HG03378 (cell line): ENCODE measurements around the gene COQ9.
"Not testable (repeated sequence)": the region's sequence is repeated elsewhere in the genome, so short reads cannot be mapped to it uniquely, and the experiment has no call there.

Experiments
- ATAC-seq: cut with Tn5 transposase; IDR thresholded peaks from one replicate; pipeline ENCODE4 v1.9.1; 2021; ENCODE audit warnings: mild to moderate bottlenecking, moderate library complexity; ENCODE audit not compliant: unreplicated experiment

COQ9 gene

DNA sequence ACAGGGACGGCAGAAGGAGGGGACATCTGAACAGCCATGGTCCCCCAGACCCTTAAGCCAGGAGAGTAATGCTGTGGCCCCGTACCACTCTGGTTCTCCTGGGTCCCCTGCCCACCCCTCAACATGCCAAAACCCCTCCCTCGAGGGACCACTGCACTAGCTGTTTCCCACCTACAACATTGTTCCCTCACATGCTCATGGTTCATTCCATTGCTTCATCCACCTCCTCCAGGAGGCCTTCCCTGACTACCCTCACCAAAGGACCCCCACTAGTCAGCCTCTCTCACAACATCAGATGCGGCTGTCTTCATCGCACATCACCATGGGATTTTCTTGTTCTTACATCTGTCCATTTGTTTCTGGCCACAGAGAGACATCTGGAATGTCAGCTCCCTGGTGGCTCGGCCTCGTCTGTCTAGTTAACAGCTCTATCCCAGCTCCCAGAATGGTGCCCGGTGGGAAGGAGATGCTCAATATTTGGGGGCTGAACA lies 37.3 kb downstream of the COQ9 start:
- no peak for ATAC-seq

DNA sequence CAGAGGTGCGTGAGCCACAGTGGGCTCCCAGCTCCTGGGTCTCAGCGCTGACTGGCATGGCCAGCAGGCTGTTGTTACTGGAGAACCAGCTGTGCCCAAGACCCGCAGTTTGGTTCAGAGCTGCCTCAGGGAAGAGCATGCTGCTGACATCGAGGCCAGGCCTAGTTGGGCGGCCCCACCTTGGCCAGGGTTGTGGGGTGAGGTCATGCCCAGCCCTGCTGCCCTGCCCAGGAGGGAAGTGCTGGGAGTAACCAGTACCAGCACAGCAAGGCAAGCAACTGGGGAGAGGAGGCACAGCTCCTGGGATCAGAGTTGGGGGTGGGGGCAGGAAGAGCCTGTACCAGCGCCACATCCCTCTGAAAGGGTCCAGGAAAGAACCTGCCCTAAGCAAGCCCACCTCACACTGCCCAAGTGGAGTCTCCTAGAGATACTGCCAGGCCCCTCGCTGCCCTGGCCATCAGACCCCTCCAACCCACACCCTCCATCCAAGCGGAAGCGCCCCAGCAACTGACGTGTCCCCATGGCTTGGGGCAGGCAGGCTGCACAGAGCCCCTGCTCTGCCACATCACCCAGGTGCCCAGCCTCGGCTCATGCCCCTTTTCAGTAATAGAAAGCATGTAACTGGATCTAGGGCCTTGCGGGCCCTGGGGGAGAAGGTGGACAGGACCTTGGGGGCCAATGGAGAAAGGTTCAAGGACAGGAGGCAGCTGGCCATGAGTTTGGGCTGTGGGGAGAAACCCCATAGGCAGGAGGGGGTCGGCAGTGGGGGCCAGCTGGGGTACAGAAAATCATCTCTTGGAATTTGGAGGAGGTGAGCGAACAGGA lies 38.0 kb downstream of the COQ9 start:
- no peak for ATAC-seq

DNA sequence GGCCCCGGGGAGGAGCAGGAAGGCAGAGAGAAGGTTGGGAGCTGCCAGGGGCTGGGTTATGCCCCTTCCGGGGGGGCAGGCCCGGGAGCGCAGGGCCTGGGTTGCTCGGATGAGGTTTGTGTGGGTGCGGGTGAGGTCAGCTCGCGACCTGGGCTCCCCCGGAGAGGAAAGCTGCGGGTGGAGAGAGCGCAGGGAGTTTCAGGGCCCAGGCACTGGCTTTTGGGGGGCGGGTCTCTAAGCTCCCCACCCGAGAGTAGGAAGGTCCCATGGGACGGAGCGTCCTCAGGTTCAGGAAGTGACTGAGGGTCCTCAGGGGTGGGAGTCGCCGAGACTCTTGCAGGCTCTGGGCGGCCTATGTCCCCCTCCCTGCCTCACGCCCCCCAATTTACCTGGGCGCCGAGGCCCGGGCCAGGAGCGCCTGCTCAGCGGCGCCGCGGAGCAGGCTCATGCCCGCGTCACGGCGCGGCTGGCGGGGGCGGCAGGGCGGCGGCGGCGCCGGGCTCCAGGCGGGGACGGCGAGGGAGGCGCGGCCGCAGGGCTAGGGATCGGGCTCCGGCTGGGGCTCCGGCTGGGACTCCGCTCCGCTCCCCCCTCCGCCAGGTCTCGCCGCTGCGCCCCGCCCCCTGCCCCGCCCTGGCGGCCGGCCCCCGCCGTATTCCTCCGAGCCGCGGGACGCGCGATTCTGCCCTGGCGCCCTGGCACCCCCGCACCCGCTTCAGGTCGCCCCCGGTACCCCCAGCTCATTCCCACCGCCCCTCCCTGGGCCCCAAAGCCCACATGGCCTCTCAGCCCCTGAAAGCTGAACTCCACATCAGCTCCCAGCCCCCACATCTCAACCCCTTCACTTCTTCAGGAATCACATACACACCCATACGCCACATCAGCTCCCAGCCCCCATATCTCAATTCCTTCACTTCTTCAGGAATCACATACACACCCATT lies 38.9 kb downstream of the COQ9 start, which contains the start of gene DOK4:
Gene DOK4 (minus strand): TSS at position 578 of the 942 bp plus-strand sequence. CDS start 6,986 bp downstream, outside the sequence.
- peak; percentile 49 for ATAC-seq

DNA sequence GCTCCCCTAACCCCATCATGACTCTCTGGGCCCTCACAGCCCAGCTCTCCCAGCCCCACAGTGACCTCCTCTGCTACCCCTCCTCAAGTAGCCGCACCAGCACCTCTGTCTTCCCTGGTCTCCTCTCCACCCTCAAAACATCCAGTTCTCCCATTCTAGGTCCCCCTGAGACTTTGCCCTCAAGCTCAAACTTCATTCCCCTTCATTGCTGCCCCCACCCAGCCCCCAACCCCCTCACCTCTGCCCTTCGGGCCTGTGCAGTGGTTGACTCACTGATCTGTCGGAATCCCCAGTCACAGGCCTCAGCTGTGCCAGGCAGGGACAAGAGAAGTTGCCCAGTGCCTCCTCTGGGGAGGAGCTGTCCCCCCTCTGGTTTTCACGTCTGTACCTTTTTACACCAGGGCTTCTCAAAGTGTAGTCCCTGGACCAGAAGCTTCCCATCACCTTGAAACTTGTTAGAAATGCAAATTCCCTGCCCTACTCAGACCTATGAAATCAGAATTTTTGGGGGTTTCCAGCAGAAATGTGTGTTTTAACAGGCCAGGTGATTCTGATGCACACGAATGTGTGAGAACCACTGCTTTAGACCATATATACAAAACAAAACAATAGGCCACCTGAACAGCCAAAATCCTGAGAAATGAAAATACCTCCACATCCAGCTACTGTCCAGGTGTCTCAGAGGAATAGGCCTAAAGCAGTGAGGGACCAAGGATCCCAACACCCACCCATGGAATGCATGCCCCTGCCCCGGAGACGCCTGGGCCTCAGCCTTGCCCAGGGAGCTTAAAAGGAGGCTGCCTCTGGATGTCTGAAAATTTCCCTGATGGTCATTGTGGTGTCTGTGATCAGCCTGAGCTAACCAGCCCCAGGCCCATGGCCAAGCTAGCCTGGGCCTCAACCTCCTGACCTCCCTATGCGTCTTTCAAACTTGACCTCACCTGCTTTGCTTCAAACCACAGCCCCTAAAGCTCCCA lies 39.9 kb downstream of the COQ9 start:
- ATAC-seq = no peak

DNA sequence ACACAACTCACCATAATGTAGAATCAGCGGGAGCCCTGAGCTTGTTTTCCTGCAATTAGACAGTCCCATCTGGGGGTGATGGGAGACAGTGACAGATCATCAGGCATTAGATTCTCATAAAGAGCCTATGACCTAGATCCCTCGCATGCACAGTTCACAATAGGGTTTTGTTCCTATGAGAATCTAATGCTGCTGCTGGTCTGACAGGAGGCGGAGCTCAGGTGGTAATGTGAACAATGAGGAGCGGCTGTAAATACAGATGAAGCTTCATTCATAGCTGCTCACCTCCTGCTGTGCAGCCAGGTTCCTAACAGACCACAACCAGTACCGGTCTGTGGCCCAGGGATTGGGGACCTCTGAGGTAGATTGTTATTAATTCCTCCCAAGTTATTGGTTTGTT lies 42.0 kb downstream of the COQ9 start:
- ATAC-seq = no peak

DNA sequence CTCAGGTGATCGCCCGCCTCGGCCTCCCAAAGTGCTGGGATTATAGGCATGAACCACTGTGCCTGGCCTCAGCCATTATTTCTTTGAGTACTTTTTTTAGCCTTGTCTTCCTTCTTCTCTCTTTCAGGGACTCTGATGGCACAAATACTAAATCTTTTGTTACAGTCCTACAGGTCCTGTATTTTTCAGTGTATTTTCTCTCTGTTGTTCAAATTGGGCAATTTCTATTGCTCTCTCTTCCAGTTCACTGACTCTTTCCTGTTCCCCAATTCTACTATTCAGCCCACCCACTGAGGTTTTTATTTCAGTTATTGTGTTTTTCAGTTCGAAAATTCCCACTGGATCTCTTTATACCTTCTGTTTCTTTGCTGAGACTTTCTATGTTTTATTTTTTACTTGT lies 46.5 kb downstream of the COQ9 start:
- no peak for ATAC-seq

DNA sequence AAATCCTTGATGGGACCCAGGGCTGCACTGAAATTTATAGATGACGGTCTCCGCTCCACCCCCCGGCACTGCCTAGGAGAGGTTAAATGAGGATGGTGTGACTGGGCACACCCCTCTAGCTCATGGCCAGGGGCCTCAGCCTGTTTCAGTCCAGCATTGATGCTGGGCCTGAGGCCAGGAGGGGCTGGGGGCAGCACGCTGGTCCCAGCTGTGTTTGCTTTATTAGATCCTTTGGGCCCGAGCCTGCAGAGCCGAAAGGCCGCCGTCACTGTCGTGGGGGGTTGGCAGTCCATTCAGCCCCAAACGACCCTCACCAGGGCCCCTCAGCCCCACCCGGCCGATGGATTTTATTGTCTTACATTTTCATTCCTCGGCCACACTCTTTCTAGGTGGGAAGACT lies 49.8 kb downstream of the COQ9 start:
- ATAC-seq = no peak

DNA sequence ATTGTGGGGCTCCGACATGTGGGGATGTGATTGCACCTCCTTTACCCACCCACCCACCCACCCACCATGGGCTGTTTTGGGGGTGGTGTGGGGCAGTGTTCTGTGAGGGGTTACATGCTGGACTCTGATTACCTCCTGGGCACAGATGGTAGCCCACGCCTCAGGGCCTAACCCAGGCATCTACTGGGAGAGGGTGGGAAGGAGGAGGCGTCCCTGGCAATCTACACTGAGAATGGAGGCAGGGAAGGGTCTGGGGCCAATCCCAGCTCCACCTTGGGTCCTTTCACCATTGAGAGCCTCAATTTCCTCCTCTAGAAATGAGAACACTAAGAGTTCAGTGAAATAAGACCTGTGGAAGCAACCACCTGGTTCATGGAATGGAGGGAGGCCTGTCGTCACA lies 50.8 kb downstream of the COQ9 start:
- no peak for ATAC-seq

DNA sequence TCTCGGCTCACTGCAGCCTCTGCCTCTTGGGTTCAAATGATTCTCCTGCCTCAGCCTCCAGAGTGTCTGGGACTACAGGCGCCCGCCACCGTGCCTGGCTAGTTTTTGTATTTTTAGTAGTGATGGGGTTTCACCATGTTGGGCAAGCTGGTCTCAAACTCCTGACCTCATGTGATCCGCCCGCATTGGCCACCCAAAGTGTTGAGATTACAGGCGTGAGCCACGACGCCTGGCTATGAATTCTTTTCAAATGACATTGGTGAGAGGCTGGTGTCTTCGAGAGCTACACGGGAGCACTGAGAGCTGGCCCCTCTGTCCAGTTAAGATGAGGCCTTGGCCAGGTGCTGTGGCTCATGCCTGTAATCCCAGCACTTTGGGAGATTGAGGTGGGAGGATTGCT lies 52.7 kb downstream of the COQ9 start:
- not testable (repeated sequence) for ATAC-seq

DNA sequence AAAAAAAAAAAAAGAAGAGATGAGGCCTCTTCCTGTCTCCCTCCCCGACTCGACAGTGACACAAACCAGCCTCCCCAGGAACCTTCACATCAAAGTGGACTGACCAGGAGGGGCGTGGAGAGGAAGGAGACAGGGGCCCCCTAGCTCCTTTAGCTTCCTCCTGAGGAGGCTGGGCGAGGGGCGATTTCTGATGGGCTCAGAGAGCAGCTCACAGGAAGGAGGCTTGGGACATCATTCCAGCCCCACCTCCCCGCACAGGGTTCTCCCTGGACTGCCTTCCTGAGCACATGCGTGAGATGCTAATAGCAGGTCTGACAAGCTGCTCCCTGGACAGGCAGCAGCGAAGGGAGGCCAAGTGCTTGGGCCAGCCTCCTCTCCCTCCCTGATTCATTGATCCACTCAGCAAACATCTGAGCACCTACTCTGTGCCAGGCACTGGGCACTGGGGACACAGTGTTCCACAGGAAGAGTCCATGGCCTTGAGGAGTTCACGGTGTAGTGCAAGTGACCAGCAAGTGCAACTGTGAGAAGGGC lies 53.4 kb downstream of the COQ9 start:
- no peak for ATAC-seq

DNA sequence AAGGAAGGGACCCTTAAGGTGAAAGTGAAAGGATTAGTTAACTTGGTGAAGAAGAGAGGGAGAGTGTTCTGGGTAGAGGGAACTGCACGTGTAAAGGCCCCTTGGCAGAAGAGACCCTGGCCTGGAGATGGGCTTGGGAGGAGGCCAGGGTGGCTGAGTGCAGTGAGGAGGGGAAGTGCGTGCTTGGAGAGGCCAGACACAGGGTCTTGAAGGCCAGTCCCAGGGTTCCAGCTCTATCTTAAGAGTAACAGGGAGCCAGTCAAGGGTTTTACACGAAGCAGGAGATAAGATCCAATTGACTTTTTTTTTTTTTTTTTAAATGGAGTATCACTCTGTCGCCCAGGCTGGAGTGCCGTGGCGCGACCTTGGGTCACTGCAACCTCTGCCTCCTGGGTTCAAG lies 54.2 kb downstream of the COQ9 start:
- ATAC-seq = no peak

DNA sequence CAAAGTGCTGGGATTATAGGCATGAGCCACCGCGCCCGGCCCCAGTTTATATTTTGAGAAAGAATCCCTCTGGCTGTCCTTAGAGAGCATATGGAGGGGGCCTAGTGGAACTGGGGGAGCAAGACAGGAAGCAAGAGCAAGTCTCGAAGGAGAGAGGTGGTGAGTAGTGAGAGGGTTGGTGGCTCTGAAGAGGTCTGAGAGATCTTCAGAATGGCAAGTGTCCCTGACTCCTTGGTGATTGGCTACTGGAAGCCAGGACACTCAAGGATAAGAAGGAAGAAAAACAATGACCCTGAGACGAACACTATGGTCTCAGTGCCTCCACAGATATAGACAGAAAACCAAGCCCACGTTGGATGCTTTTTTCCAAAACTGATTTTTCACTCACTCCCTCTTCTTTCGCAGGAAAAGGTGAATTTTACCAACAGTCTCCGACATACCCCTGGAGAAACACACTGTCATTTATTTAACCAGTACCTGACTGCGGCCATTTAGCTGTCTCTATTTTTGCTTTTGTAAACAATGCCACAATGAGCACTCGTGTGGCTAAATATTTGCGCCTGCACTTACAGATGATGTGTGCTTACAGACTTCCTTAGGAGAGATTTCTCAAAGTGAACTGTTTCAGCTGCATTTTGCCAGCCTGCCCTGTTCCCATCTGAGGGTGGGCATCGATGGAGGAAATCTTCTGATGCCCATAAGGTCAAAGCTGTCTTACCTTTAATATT lies 54.9 kb downstream of the COQ9 start:
- ATAC-seq = no peak

DNA sequence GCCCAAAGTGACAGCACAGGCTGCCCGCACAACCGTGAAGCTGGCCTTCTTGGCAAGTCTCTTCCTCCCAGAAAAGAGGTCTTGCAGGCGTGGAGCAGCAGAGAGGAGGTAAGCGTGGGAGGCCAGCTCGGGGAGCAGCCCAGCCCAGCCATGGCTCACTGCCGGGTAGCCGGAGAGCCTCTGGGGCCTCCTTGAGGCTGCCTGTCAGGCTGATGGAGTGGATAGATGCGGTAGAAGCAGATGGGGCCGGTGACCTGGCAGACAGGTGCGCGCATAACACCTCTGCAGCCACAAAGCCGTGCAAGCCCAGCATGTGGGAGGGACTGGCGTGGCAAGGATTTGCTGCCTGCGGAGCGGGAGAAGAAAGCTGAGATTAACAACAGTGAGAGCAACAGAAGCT lies 56.1 kb downstream of the COQ9 start:
- no peak for ATAC-seq

DNA sequence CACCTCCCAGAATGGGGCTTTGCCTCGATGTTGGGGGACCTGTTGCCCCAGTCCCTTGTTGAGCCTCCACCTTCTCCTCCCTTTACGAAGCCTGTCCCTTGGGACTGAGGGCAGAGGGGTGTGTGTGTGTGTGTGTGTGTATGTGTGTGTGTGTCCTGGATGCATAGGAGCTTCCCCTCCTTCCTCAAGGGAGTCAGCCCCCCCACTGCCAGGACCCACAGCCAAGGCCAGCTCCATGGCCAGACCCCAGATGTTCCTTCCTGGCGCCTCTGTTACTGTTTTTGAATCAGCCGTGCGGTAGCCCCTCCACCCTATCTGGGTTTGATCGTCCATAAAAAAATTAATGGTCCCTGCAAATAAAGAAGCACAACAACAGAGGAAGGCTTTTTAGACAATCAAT lies 56.7 kb downstream of the COQ9 start:
- no peak for ATAC-seq

DNA sequence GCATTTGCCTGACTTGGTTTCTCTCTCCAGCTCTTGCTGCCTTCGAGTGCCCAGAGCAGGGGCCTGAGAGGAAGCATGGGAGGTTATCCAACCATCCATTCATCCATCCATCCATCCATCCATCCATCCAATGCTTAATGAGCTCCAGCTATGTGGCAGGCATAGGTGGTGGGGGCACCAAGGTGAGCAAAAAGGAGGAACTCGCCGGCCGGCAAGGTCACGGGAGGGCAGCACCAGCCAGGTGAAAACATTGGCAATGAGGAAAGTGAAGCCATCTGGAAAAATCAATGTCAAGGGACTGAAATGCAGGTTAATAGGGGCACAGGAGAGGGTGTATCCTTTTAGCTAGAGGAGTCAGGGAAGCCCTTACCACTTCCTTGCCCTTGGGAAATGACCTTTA lies 57.2 kb downstream of the COQ9 start:
- ATAC-seq = no peak

DNA sequence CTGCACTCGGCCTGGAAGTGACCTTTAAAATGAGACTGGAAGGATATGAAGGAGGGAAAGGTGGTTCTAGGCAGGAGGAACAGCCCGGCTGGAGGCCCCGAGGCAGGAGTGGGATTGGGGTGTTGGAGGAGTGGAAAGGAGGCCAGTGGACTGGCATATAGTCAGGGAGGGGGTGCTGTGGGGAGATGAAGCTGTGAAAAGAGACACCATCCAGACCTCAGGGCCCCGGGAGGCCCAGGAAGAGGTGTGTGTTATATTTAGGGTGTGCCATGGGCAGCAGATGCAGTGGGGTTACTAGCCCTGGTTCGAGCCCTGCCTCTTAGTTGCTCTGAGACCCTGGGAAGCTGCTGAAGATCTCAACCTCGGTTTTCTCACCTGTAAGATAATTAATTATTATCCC lies 57.9 kb downstream of the COQ9 start:
- no peak for ATAC-seq

DNA sequence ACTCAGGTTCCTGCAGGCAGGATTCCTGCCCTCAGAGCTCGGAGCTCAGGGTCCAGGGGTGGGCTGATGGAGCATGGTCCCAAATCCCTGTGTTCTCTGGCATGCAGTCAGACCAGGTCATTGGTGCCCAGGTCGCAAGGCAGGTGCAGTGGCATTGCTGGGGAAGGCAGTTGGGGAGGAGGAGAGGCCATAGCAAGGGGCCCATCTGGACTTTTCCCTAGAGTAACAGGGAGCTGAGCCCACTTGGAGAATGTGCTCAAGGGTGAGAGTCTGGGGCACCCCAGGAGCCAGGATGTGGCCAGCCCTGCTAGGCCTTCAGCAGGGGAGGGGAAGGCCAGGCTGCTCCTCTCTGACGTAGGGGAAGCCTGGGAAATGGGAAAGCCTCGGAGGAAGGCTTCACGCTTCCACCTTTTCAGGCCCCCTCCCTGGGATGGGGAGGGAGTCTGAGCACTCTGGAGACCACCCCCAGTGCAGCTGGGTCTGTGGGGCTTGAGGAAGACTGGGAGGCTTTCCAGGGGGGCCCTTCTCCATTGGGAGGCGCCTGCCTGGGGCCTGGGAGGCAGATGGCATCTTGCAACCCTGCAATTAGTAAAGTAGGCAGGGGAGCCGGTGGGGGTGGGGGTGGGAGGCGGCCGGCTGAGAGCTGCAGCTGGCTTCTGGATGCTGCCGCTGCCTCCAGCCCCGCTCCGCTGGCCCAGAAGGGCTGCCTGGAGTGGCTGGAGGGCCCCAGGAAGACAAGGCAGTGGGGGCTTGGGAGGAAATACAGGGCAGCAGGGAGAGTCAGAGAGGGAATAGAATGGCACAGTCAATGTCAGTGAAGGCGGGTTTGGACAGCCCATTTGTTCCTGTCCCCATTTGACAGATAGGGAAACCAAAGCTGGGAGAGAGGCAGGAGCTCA lies 60.1 kb downstream of the COQ9 start:
- no peak for ATAC-seq

DNA sequence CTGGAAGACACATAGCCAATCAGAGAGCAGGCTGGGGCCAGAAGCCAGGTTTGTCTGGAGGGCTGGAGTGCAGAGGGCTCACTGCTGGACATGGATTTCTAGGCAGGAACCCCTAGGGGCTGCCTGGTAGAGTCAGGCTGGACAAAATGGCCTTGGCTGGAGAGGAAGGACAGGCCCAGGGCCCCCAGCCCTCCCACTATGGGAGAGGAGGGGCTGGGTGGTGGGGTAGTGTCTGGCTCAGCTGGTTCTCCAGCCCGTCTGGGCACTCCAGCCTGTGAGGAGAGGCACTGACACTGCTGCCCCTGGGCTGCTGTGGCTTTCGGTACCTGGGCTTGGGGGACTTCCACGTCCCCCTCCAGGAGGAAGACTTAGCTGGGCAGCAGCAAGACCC lies 60.8 kb downstream of the COQ9 start:
- no peak for ATAC-seq
